ENCODE measurements around the gene IGSF9. TPM values are rescaled to one million over a fixed set of nuclear protein-coding genes. Genes with fewer than 3 reads are reported as not detected.
"Not testable (repeated sequence)": the region's sequence is repeated elsewhere in the genome, so short reads cannot be mapped to it uniquely, and the experiment has no call there.

Gene IGSF9
- total RNA-seq, 4 donors from 2014 or later, result 0.29 to 6.2 (median 1.2) TPM; not detected in 1

DNA sequence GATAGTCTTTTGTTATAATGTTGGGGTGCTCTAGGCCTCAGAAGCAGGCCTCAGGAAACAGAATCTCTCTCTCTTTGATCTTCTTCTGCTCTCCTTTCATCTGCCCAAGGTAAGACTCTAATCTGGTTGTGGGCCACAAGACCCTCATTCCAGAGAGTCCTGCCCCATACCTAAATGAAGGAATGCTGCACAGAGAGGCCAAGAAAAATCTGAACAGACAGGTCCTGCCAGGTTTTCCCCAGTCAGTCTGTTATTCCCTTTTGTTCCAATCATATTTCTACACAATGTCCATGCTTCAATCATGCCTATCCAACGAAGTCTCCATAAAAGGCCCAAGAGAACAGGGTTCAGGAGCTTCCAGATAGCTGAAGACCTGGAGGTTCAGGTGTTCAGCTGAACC lies 38.5 kb downstream of the IGSF9 start:
- H3K4me1 ChIP-seq, result no peaks in the 10 kb centered on the region
- TF ChIP-seq, protein P1, sequence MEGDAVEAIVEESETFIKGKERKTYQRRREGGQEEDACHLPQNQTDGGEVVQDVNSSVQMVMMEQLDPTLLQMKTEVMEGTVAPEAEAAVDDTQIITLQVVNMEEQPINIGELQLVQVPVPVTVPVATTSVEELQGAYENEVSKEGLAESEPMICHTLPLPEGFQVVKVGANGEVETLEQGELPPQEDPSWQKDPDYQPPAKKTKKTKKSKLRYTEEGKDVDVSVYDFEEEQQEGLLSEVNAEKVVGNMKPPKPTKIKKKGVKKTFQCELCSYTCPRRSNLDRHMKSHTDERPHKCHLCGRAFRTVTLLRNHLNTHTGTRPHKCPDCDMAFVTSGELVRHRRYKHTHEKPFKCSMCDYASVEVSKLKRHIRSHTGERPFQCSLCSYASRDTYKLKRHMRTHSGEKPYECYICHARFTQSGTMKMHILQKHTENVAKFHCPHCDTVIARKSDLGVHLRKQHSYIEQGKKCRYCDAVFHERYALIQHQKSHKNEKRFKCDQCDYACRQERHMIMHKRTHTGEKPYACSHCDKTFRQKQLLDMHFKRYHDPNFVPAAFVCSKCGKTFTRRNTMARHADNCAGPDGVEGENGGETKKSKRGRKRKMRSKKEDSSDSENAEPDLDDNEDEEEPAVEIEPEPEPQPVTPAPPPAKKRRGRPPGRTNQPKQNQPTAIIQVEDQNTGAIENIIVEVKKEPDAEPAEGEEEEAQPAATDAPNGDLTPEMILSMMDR (IDR thresholded peaks at IDR 0.05), result no peak
- intact Hi-C loops (cut with DNase I; ENCODE audit: low total_unique reads), result no loop called here
- no peaks in the 10 kb centered on the region for H3K9me3 ChIP-seq
- no peaks in the 10 kb centered on the region for H3K36me3 ChIP-seq
- no peak overlapping the region for H3K4me3 ChIP-seq
- DNase-seq, result no peak
- no peak overlapping the region for H3K27ac ChIP-seq
- H3K27me3 ChIP-seq, result no peaks in the 10 kb centered on the region

DNA sequence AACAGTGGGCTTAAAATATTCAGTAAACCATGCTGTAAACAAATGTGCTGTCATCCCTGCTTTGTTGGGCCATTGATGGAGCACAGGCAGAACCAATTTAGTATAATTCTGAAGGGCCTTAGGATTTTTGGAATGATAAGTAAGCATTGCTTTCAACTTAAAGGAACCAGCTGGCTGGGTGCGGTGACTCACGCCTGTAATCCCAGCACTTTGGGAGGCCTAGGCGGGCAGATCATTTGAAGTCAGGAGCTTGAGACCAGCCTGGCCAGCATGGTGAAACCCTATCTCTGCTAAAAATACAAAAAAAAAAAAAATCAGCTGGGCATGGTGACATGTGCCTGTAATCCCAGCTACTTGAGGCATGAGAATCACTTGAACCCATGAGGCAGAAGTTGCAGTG lies 41.4 kb downstream of the IGSF9 start:
- intact Hi-C loops (cut with DNase I; ENCODE audit: low total_unique reads); H3K9me3 ChIP-seq; H3K27me3 ChIP-seq; H3K4me1 ChIP-seq; H3K27ac ChIP-seq; H3K4me3 ChIP-seq; DNase-seq; H3K36me3 ChIP-seq: not testable (repeated sequence)

DNA sequence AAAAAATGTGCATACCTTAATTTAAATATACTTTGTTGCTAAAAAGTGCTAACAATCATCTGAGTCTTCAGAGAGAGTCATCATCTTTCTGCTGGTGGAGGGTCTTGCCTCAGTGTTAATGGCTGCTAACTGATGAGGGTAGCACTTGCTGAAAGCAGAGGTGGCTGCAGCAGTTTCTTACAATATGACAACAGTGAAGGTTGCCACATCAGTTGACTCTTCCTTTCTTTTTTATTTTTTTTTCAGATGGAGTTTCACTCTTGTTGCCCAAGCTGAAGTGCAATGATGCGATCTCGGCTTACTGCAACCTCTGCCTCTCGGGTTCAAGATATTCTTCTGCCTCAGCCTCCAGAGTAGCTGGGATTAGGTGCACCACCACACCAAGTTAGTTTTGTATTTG lies 42.9 kb downstream of the IGSF9 start:
- TF ChIP-seq, protein P1 (IDR thresholded peaks at IDR 0.05), result no peak
- TF ChIP-seq POLR2A (IDR thresholded peaks at IDR 0.05), result no peak

DNA sequence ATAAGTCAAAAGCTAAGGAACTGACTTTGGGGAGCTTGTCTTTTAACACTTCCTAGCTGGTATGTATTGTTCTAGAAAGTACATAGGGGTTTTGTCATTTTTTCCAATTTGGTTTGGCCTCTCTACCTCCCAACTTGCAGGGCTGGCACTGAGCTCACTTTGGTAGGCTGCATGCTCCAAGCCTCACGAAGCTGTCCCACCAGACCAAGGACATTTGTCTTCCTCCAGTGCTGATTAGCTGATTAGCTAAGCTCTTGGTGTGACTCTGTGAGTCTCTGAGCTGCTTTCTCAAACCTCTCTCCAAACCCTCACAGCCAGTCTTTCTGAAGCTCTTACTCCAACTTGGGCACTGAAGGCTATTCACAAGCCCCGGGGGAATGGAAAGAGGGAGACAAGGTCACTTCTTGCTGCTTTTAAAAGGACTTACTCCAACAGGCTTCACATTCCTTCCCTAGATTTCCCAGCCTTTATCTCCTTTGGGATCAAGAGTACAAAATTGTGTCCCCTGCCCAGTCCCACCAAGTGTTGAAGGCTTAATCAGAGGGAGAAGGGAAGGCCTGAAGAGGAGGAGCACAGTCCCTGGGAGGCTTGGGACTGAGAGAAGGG lies 44.6 kb downstream of the IGSF9 start:
- no peak for DNase-seq
- no peak for TF ChIP-seq POLR2A (IDR thresholded peaks at IDR 0.05)
- TF ChIP-seq, protein P1 (IDR thresholded peaks at IDR 0.05), result no peak
- H3K27ac ChIP-seq, result no peak overlapping the region
- intact Hi-C loops (cut with DNase I; ENCODE audit: low total_unique reads), result no loop called here
- no peak overlapping the region for H3K4me3 ChIP-seq
- H3K4me1 ChIP-seq, result no peaks in the 10 kb centered on the region
- H3K9me3 ChIP-seq, result no peaks in the 10 kb centered on the region
- no peaks in the 10 kb centered on the region for H3K27me3 ChIP-seq
- no peaks in the 10 kb centered on the region for H3K36me3 ChIP-seq

More for the DNA sequence above, 42.9 kb downstream of the IGSF9 start:
- Histone ChIP-seq H3K4me1 (no peaks in the 10 kb centered on the region), H3K27me3 (no peaks in the 10 kb centered on the region), H3K9me3 (no peaks in the 10 kb centered on the region), H3K4me3 (no peak overlapping the region), H3K27ac (no peak overlapping the region), H3K36me3 (no peaks in the 10 kb centered on the region)
- DNase-seq, result no peak
- intact Hi-C loops (cut with DNase I; ENCODE audit: low total_unique reads), result no loop called here

DNA sequence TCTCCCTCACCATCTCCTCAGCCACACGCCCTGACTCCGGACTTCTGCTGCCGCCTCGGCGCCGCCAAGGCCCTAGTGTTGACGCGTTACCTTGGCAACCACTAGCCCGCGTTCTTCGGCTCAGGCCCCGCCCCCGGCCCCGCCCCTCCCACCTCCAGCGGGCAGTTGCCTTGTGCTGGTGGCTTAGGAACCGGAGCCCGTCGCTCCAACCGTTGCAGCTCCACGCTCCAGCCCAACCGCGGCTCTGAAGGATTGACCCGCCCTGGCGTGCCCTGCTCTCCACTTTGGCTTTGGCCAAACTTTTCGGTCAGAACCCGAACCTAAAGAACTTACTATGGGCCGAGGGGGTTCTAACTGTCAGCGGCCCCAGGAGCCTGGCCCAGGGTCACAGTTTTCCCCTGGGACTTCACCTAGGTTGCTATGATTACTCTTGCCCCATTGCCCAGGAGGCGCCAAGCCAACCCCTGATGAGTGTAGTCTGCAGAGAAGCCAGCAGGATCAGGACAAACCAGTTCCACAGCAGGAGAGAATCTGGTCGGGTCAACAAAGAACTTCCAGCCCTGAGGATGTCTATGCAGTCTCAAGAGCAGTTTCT lies 45.2 kb downstream of the IGSF9 start, which contains the start of gene CFAP45:
Gene CFAP45, minus strand, starts transcription at position 80 of the 595 bp plus-strand sequence. Its CDS starts 67 bp downstream, at position 13.
- intact Hi-C loops (cut with DNase I; ENCODE audit: low total_unique reads), result no loop called here
- peak; percentile 63 to 67 for DNase-seq
- Histone ChIP-seq H3K27me3 (no peaks in the 10 kb centered on the region), H3K9me3 (no peaks in the 10 kb centered on the region), H3K36me3 (no peaks in the 10 kb centered on the region), H3K27ac (no peak within 1 kb of the TSS), H3K4me1 (no peaks in the 10 kb centered on the region), H3K4me3 (no peak within 1 kb of the TSS)
- TF ChIP-seq POLR2A (IDR thresholded peaks at IDR 0.05), result no peak
- TF ChIP-seq, protein P1 (IDR thresholded peaks at IDR 0.05), result no peak

DNA sequence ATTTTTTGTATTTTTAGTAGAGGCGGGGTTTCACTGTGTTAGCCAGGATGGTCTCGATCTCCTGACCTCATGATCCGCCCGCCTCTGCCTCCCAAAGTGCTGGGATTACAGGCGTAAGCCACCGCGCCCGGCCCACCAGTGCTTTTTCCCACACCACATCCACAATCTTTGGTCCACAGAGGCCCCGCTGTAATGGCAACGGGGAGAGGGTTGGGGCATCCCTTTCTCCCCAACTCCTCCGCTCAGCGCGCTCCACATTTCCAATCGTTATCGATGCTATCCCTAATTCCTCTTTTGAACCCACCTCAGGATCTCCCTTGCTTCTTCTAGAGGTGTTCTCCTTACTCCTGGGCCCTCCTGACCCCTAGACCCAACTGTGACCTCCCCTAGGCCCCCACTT lies 45.8 kb downstream of the IGSF9 start:
- H3K4me1 ChIP-seq; H3K36me3 ChIP-seq; H3K9me3 ChIP-seq; intact Hi-C loops (cut with DNase I; ENCODE audit: low total_unique reads); H3K27me3 ChIP-seq; H3K27ac ChIP-seq; H3K4me3 ChIP-seq; DNase-seq: not testable (repeated sequence)

All from uterus (tissue), 4 donors.